T-helper 22 cell (primary cell): ENCODE measurements around the gene CUX1.

Experiments used
- DNase-seq: peaks from one replicate; pipeline ENCODE4 v3.0.0-alpha.2; 2020; ENCODE audit warnings: low read depth

The CUX1 gene

DNA sequence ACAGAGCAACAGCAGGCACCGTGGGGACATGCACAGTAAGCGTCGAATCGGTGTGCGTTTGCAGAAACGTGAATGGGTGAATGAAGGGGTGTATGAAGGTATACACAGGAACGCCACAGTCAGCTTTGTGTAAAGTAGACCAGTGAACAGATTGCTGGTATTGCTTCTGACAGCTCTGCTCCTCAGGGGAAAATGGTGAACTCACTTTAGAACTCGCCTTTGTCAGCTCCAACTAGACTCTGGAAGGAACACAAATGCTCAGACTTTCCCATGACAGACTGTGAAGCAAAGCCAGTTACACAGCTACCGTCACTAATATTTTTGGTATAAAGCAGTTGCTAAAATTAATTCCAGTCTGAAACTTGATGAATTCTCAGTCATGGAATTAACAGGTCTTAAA is 78.9 kb downstream of the CUX1 start:
- no peak for DNase-seq

GRCh38 chr7:101896941-101897340 is 79.5 kb downstream of the CUX1 start:
- DNase-seq, result no peak

DNA sequence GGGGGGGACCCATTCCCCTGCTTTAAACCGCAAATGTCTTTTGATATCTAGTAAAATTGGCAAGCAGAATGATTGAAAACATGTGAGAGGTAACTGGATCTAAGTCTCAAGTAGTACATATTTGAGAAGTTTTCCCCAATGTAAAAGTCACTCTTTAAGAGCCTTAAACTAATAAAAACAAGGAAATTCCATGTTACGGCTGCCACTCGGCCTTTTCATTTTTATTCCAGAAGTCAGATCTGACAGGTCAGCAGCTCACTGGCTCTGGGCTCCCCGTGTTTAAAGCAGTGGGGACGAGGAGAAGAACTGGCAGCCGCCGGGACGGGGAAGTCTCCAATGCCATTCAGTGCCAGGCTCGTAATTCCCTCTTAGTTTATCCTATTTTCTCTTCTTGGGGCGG is 80.7 kb downstream of the CUX1 start:
- DNase-seq, result no peak

- DNase-seq, result no peak
Measured at GRCh38 chr7:101899616-101900015, 82.2 kb downstream of the CUX1 start.

GRCh38 chr7:101900103-101900502 is 82.7 kb downstream of the CUX1 start:
- no peak for DNase-seq

DNA sequence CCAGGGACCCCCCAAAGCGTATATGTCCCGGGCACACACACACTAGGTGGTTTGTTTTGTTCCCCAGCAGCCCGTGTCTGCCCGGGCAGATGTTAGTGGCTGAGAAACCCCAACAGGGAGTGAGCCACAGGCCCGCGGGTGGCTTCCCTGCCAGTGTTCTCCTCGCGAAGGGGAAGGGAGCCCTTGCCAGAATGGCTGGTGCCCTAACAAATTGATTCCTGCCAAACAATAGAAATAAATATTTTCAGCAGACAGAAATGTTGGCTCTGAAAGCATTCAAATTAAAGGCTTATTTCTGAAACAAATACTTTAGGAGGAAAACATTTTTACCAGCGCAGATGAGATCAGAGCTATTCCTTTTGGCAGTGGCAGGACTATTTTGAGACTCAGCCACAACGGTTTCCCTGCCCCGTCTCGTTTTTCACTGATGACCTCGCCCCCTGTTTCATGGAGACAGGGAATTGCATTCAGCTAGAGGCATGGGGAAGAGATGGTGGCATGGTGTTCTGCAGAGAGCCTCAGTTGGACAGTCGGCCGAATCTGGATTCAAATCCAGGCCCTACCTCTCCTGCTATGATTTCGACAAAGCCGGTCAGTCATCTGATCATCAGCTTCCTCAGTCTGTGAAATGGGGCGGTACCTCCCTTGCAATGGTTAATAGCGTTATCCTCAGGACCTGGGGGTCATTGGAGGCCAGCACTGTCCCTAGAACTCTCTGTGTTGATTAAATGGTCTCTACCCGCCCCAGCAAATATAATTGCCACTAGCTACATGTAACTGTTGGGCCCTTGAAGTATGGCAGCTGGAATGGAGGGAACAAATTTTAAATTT is 84.5 kb downstream of the CUX1 start:
- no peak for DNase-seq

- no peak for DNase-seq
Measured at GRCh38 chr7:101902680-101903514, 85.5 kb downstream of the CUX1 start.

DNA sequence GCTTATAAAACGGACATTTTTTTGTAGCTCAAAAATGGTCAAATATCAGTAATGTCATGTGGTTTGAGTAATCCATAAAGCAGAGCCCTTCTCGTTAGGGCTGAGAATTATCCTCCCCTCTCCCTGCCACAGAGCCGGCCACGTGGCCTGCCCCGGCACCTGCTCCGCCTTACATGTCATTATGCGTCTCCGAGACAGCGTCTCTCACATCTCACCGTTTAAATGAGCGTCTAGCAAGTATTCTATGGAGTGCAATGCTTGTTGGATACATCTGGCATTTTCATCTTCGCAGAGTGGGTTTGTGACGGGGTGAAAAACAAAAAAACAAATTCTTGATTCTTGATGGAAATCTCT is 86.1 kb downstream of the CUX1 start:
- DNase-seq, result no peak

- DNase-seq, result no peak
Measured at GRCh38 chr7:101904019-101904418, 86.6 kb downstream of the CUX1 start.

GRCh38 chr7:101905203-101905865 is 87.9 kb downstream of the CUX1 start:
- no peak for DNase-seq

GRCh38 chr7:101906291-101907240 is 89.1 kb downstream of the CUX1 start:
- no peak for DNase-seq

DNA sequence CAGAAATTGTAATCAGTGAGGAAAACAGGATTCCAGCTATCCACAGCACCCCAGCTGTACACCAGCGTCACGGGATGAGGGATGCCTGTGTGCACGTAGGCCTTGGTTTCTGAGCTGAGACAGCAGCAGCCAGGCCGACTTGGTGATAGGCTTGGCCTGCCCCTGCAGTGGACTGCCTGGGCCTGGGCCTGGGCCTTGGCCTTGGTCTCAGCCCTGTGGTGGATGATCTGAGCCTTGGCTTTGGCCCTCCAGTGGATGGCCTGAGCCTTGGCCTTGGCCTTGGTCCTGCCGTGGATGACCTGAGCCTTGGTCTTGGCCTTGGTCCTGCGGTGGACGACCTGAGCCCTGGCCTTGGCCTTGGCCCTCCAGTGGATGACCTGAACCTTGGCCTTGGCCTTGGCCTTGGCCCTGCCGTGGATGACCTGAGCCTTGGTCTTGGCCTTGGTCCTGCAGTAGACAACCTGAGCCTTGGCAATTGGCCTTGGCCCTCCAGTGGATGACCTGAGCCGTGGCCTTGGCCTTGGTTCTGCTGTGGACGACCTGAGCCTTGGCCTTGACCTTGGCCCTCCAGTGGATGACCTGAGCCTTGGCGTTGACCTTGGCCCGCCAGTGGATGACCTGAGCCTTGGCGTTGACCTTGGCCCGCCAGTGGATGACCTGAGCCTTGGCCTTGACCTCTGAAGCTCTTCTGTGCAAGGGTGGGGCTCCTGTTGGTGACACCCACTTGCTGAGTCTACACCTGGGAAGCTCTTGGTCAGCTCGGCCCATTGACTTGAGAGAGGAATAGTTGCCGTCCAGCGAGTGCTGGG is 93.8 kb downstream of the CUX1 start:
- DNase-seq, result no peak

- no peak for DNase-seq
Measured at GRCh38 chr7:101911800-101912715, 94.6 kb downstream of the CUX1 start.

- no peak for DNase-seq
Measured at GRCh38 chr7:101912716-101913110, 95.3 kb downstream of the CUX1 start.

DNA sequence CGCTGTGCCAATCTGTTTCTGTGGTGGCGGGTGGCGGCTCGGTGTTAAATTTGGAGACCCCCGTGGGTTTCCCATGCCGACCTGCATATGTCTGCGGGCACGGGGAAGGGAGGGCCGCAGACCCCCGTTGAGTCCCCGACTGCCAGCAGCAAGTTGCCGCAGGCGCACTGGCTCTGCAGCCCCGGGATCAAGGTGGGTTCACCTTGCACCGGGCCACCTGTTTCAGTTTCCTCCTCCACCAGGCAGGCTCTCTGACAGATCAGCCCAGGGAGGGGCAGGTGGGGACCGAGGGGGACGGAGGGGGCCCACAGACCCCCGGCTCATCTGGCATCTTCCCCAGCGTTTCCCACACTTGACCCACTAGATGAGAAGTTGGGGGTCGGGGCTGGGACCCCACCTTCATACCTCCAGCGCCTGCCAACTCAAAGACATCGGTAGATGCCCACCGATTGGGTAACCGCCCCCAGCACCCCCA is 95.9 kb downstream of the CUX1 start:
- no peak for DNase-seq

- no peak for DNase-seq
Measured at GRCh38 chr7:101913851-101914250, 96.4 kb downstream of the CUX1 start.

- DNase-seq, result no peak
Measured at GRCh38 chr7:101915000-101915399, 97.6 kb downstream of the CUX1 start.

DNA sequence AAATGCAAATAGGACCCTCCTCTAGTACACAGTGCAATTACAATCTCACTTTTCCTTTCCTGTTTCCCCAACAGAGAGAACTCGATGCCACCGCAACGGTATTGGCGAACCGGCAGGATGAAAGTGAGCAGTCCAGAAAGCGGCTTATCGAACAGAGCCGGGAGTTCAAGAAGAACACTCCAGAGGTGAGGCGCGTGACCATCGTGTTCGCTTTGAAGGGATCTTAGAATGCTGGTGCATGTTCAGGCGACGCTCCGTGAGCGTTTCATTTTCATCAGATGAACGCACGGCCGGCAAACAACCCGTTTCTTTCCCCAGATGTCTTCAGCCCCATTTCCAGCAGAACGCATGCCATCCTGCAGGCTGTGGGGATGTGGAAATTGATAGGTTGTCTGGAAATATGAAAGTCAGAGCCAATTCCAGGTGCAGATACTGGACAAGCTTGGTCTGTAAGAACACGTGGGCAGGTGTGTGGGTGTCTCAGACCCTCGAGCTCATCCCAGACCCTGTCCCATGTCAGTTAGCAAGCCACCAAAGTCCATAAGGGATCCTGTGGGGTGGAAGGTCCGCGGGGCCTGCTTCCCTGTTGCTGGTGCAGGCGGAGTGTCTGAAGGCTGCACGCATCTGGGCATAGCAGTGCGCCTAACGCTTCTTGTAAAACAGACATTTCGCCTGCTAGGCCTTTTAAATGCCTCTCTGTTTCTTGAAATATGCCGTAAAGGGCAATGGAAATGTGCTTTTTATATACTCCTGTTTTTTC is 98.8 kb downstream of the CUX1 start:
- DNase-seq, result no peak

GRCh38 chr7:101916876-101917275 is 99.5 kb downstream of the CUX1 start:
- no peak for DNase-seq
